H9 (cell line): ENCODE results near the gene ZNF318. TPM values are rescaled to one million over a fixed set of nuclear protein-coding genes. Genes with fewer than 3 reads are reported as not detected.
"Not testable (repeated sequence)": the region's sequence is repeated elsewhere in the genome, so short reads cannot be mapped to it uniquely, and the experiment has no call there.

Source experiments
- DNase-seq: peaks from one replicate; pipeline ENCODE4 v3.0.0-alpha.2; 2017
- H2AFZ ChIP-seq: one replicate; pipeline ENCODE4 v1.6.1; 2013; ENCODE audit warnings: mild to moderate bottlenecking, low read length, control low read depth, moderate library complexity
- H2AK5ac ChIP-seq: 2 replicates; pipeline ENCODE4 v1.6.1; 2013; ENCODE audit warnings: low read length, control low read depth, mixed read lengths; ENCODE audit not compliant: insufficient read length
- H2BK120ac ChIP-seq: one replicate; pipeline ENCODE4 v1.6.1; 2013; ENCODE audit warnings: low read depth, mild to moderate bottlenecking, low read length, control low read depth, inconsistent platforms; ENCODE audit not compliant: poor library complexity, severe bottlenecking
- H2BK12ac ChIP-seq: 2 replicates; pipeline ENCODE4 v1.6.1; 2013; ENCODE audit warnings: low read length, control low read depth, mixed read lengths, low read depth; ENCODE audit not compliant: insufficient read length
- H2BK15ac ChIP-seq: 2 replicates; pipeline ENCODE4 v1.6.1; 2013; ENCODE audit warnings: low read depth, low read length, control low read depth
- H2BK20ac ChIP-seq: one replicate; pipeline ENCODE4 v1.6.1; 2013; ENCODE audit warnings: low read depth, mild to moderate bottlenecking, low read length, control low read depth, inconsistent platforms; ENCODE audit not compliant: poor library complexity, severe bottlenecking
- H2BK5ac ChIP-seq: 2 replicates; pipeline ENCODE4 v1.6.1; 2013; ENCODE audit warnings: low read length, control low read depth, mixed read lengths; ENCODE audit not compliant: insufficient read length
- H3K14ac ChIP-seq: 2 replicates; pipeline ENCODE4 v1.6.1; 2013; ENCODE audit warnings: low read length, control low read depth; ENCODE audit not compliant: insufficient read depth
- H3K18ac ChIP-seq: 2 replicates; pipeline ENCODE4 v1.6.1; 2013; ENCODE audit warnings: low read depth, mild to moderate bottlenecking, mixed read lengths, low read length, control low read depth; ENCODE audit not compliant: insufficient read length
- H3K23ac ChIP-seq: 2 replicates; pipeline ENCODE4 v1.6.1; 2013; ENCODE audit warnings: low read length, control low read depth, mixed read lengths, low read depth; ENCODE audit not compliant: insufficient read length
- H3K23me2 ChIP-seq: 2 replicates; pipeline ENCODE4 v1.6.1; 2013; ENCODE audit warnings: low read depth, mild to moderate bottlenecking, mixed read lengths, low read length, control low read depth; ENCODE audit not compliant: insufficient read length, poor library complexity, severe bottlenecking
- H3K27ac ChIP-seq: 2 replicates; pipeline ENCODE4 v1.5.1; 2013; ENCODE audit warnings: low read length, control low read depth, mixed read lengths, low read depth; ENCODE audit not compliant: insufficient read length
- H3K27me3 ChIP-seq: 2 replicates; pipeline ENCODE4 v1.6.1; 2013; ENCODE audit warnings: low read length, control low read depth, inconsistent platforms; ENCODE audit not compliant: insufficient read depth
- H3K4ac ChIP-seq: 2 replicates; pipeline ENCODE4 v1.6.1; 2013; ENCODE audit warnings: low read depth, mild to moderate bottlenecking, control low read depth, inconsistent platforms, low read length, moderate library complexity
- H3K4me1 ChIP-seq: 2 replicates; pipeline ENCODE4 v1.6.1; 2013; ENCODE audit warnings: low read length, control low read depth, inconsistent platforms; ENCODE audit not compliant: insufficient read depth
- H3K4me2 ChIP-seq: 2 replicates; pipeline ENCODE4 v1.6.1; 2013; ENCODE audit warnings: low read length, control low read depth, mixed read lengths; ENCODE audit not compliant: insufficient read length, insufficient read depth
- H3K56ac ChIP-seq: 2 replicates; pipeline ENCODE4 v1.6.1; 2013; ENCODE audit warnings: low read depth, mild to moderate bottlenecking, mixed read lengths, low read length, control low read depth; ENCODE audit not compliant: insufficient read length
- H3K79me1 ChIP-seq: 2 replicates; pipeline ENCODE4 v1.6.1; 2013; ENCODE audit warnings: low read depth, mild to moderate bottlenecking, moderate library complexity, low read length, control low read depth, inconsistent platforms; ENCODE audit not compliant: insufficient read depth, poor library complexity, severe bottlenecking
- H3K79me2 ChIP-seq: 2 replicates; pipeline ENCODE4 v1.6.1; 2013; ENCODE audit warnings: low read length, control low read depth, inconsistent platforms; ENCODE audit not compliant: insufficient read depth
- H3K9ac ChIP-seq: 2 replicates; pipeline ENCODE4 v1.6.1; 2013; ENCODE audit warnings: low read length, control low read depth, mixed read lengths; ENCODE audit not compliant: insufficient read length; ENCODE audit errors: extremely low read depth
- H3K9me3 ChIP-seq: one replicate; pipeline ENCODE4 v1.6.1; 2013; ENCODE audit warnings: low read depth, low read length, inconsistent platforms; ENCODE audit not compliant: control insufficient read depth
- H3T11ph ChIP-seq: one replicate; pipeline ENCODE4 v1.6.1; 2013; ENCODE audit warnings: mild to moderate bottlenecking, low read length, control low read depth, inconsistent platforms
- H4K20me1 ChIP-seq: one replicate; pipeline ENCODE4 v1.6.1; 2013; ENCODE audit not compliant: control insufficient read depth, insufficient read length, insufficient read depth
- H4K5ac ChIP-seq: 2 replicates; pipeline ENCODE4 v1.6.1; 2013; ENCODE audit warnings: low read depth, mild to moderate bottlenecking, mixed read lengths, low read length, control low read depth; ENCODE audit not compliant: insufficient read length
- H4K8ac ChIP-seq: replicated peaks from 2 replicates; pipeline ENCODE4 v1.6.1; 2013; ENCODE audit warnings: low read length, control low read depth, mixed read lengths, low read depth; ENCODE audit not compliant: insufficient read length
- H4K91ac ChIP-seq: 2 replicates; pipeline ENCODE4 v1.6.1; 2013; ENCODE audit warnings: low read depth, mild to moderate bottlenecking, moderate library complexity, mixed read lengths, low read length, control low read depth; ENCODE audit not compliant: insufficient read length
- H3K27ac Mint-ChIP-seq, 3 experiments: 2 replicates in 2 of 3; 3 replicates in 1 of 3; pipeline ENCODE4 v1.8.0; 2020 to 2021; ENCODE audit warnings: mixed read lengths in 3 of 3, mild to moderate bottlenecking in 1 of 3, moderate library complexity in 1 of 3
- H3K27me3 Mint-ChIP-seq: 2 replicates; pipeline ENCODE4 v1.8.0; 2021; ENCODE audit warnings: low read depth, mild to moderate bottlenecking, moderate library complexity, mixed read lengths
- H3K36me3 Mint-ChIP-seq, 3 experiments: 2 replicates in 2 of 3; 3 replicates in 1 of 3; pipeline ENCODE4 v1.8.0; 2020 to 2021; ENCODE audit warnings: low read depth in 3 of 3, mixed read lengths in 3 of 3; ENCODE audit not compliant: insufficient read depth in 1 of 3
- H3K4me1 Mint-ChIP-seq, 2 experiments: 2 replicates each; pipeline ENCODE4 v1.8.0; 2020; ENCODE audit warnings: mixed read lengths in 2 of 2
- H3K4me3 Mint-ChIP-seq, 2 experiments: 2 replicates in 1 of 2; 3 replicates in 1 of 2; pipeline ENCODE4 v1.8.0; 2020 to 2021; ENCODE audit warnings: mild to moderate bottlenecking in 2 of 2, mixed read lengths in 2 of 2, moderate library complexity in 1 of 2
- H3K9me3 Mint-ChIP-seq, 2 experiments: 2 replicates in 1 of 2; 3 replicates in 1 of 2; pipeline ENCODE4 v1.8.0; 2020; ENCODE audit warnings: mild to moderate bottlenecking in 2 of 2, mixed read lengths in 2 of 2, moderate library complexity in 1 of 2
- WGBS: extraction: QIAGEN DNeasy Blood & Tissue Kit; methylation state at CpG from one replicate; pipeline ENCODE4 v1.1.7; 2013; ENCODE audit warnings: missing lambda C conversion rate, low lambda C conversion rate, mixed read lengths; ENCODE audit not compliant: insufficient read length; ENCODE audit errors: extremely low coverage; 5-methylcytosine and 5-hydroxymethylcytosine counted together
- total RNA-seq: library from RNA; stranded (reverse); gene quantifications from 2 replicates; pipeline ENCODE4 v1.2.1, GENCODE V29; 2021
- TF ChIP-seq, protein P1 (sequence below): fragments of 200-600 bp; sonication (generic); conservative IDR thresholded peaks from 3 replicates; pipeline ENCODE4 v1.8.0; 2021; ENCODE audit warnings: antibody characterized with exemption, mild to moderate bottlenecking

ZNF318 gene
- total RNA-seq, 1 experiment from 2014 or later = 16.3 TPM

DNA sequence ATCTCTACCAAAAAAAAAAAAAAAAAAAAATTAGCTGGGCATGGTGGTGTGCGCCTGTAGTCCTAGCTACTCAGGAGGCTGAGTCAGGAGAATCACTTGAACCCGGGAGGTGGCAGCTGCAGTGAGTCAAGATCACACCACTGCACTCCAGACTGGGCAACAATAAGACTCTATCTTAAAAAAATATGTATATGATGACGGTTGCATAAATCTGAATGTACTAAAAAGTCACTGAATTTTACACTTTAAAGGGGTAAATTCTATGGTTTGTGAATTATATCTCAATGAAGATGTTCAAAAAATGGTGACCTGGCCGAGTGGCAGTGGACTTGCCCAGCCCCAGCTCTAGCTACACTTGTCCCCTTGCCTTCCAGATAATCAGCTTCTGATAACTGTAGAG, 47.5 kb upstream of the ZNF318 start:
- H4K8ac ChIP-seq = no peak overlapping the region
- Mint-ChIP-seq H3K36me3 (no peaks in the 10 kb centered on the region), H3K4me3 (no peak overlapping the region), H3K27me3 (peaks cover 18% of the 10 kb centered on the region), H3K9me3 (peaks cover 0 to 3% of the 10 kb centered on the region in 2 experiments; a peak in 1 of 5 replicates), H3K4me1 (no peaks in the 10 kb centered on the region), H3K27ac (no peak overlapping the region)
- no CpG with 5 or more reads among the region's 4 CpGs for WGBS
- no peak overlapping the region for H3K9ac ChIP-seq
- H3K14ac ChIP-seq = no peak overlapping the region
- H3K4me1 ChIP-seq = no peaks in the 10 kb centered on the region
- no peak overlapping the region for H4K5ac ChIP-seq
- no peak overlapping the region for H2AK5ac ChIP-seq
- no peaks in the 10 kb centered on the region for H3K79me2 ChIP-seq
- H3K27ac ChIP-seq = no peak overlapping the region
- no peaks in the 10 kb centered on the region for H3K27me3 ChIP-seq
- no peak overlapping the region for H2AFZ ChIP-seq
- no peak overlapping the region for H4K91ac ChIP-seq
- no peak overlapping the region for H2BK5ac ChIP-seq
- H4K20me1 ChIP-seq = no peaks in the 10 kb centered on the region
- no peak for DNase-seq
- H3K56ac ChIP-seq = no peak overlapping the region
- TF ChIP-seq, protein P1, sequence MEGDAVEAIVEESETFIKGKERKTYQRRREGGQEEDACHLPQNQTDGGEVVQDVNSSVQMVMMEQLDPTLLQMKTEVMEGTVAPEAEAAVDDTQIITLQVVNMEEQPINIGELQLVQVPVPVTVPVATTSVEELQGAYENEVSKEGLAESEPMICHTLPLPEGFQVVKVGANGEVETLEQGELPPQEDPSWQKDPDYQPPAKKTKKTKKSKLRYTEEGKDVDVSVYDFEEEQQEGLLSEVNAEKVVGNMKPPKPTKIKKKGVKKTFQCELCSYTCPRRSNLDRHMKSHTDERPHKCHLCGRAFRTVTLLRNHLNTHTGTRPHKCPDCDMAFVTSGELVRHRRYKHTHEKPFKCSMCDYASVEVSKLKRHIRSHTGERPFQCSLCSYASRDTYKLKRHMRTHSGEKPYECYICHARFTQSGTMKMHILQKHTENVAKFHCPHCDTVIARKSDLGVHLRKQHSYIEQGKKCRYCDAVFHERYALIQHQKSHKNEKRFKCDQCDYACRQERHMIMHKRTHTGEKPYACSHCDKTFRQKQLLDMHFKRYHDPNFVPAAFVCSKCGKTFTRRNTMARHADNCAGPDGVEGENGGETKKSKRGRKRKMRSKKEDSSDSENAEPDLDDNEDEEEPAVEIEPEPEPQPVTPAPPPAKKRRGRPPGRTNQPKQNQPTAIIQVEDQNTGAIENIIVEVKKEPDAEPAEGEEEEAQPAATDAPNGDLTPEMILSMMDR = no peak
- H3K79me1 ChIP-seq = no peaks in the 10 kb centered on the region
- no peak overlapping the region for H3K4me2 ChIP-seq
- no peak overlapping the region for H2BK20ac ChIP-seq
- no peak overlapping the region for H2BK120ac ChIP-seq
- H2BK12ac ChIP-seq = no peak overlapping the region
- H3K9me3 ChIP-seq = no peaks in the 10 kb centered on the region
- H3T11ph ChIP-seq = no peak overlapping the region
- H2BK15ac ChIP-seq = no peak overlapping the region
- no peak overlapping the region for H3K23ac ChIP-seq
- no peaks in the 10 kb centered on the region for H3K23me2 ChIP-seq
- no peak overlapping the region for H3K18ac ChIP-seq
- no peak overlapping the region for H3K4ac ChIP-seq

DNA sequence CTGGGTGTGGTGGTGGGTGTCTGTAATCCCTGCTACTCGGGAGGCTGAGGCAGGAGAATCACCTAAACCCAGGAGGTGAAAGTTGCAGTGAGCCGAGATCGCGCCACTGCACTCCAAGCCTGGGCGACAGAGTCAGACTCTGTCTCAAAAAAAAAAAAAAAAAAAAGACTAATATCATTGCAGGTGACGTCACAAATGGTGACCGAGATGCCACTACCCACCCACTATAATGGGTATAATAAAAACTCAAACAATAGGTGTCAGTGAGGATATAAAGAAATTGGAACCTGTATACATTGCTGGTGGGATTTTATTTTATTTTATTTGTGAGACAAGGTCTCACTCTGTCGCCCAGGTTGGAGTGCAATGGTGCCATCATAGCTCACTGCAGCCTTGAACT, 45.8 kb upstream of the ZNF318 start:
- not testable (repeated sequence) for H4K91ac ChIP-seq, H4K8ac ChIP-seq, H2AFZ ChIP-seq, H2BK15ac ChIP-seq, H3K36me3 Mint-ChIP-seq, H4K5ac ChIP-seq, H3T11ph ChIP-seq, H3K4me1 Mint-ChIP-seq, H2BK20ac ChIP-seq, H3K18ac ChIP-seq, H3K56ac ChIP-seq, H3K4me3 Mint-ChIP-seq, H2BK120ac ChIP-seq, H3K9me3 ChIP-seq, H3K9ac ChIP-seq, H2BK5ac ChIP-seq, H3K79me2 ChIP-seq, H3K23me2 ChIP-seq, DNase-seq, H3K27ac Mint-ChIP-seq, H3K79me1 ChIP-seq, H2AK5ac ChIP-seq, H3K23ac ChIP-seq, H4K20me1 ChIP-seq, H3K27me3 ChIP-seq, H3K14ac ChIP-seq, H3K9me3 Mint-ChIP-seq, H3K4ac ChIP-seq, H2BK12ac ChIP-seq, H3K27ac ChIP-seq, H3K4me1 ChIP-seq, H3K4me2 ChIP-seq
- WGBS = no CpG with 5 or more reads among the region's 8 CpGs
- peaks cover 17% of the 10 kb centered on the region for H3K27me3 Mint-ChIP-seq
